Activated B cell treated with CpG ODN at 0.5 μM for 24 hours (primary cell): ENCODE measurements around the gene AP3B1. TPM values are rescaled to one million over a fixed set of nuclear protein-coding genes. Genes with fewer than 3 reads are reported as not detected.

Experiments
- ATAC-seq: fragments of 200-7000 bp; cut with Tn5 transposase; one replicate; pipeline ENCODE4 v1.10.0; 2021; ENCODE audit warnings: low read depth, mild to moderate bottlenecking, moderate library complexity
- CTCF ChIA-PET: fragments of 350-600 bp; sonication (Branson Sonifier 250); formaldehyde crosslinking; loops from one replicate; lab custom pipeline; 2021; ENCODE audit warnings: antibody characterized with exemption; lab: Charles Lee
- POLR2A ChIA-PET: fragments of 350-600 bp; sonication (Branson Sonifier 250); formaldehyde crosslinking; loops from one replicate; lab custom pipeline; 2021; ENCODE audit warnings: antibody characterized with exemption; lab: Charles Lee
- DNase-seq: peaks from one replicate; pipeline ENCODE4 v3.0.0; 2022
- H3K27ac Mint-ChIP-seq: one replicate; pipeline ENCODE4 v1.8.0; 2020; ENCODE audit warnings: mixed read lengths
- H3K27me3 Mint-ChIP-seq: one replicate; pipeline ENCODE4 v1.8.0; 2021; ENCODE audit warnings: mixed read lengths
- H3K36me3 Mint-ChIP-seq: one replicate; pipeline ENCODE4 v1.8.0; 2021; ENCODE audit warnings: low read depth, mixed read lengths
- H3K4me1 Mint-ChIP-seq: one replicate; pipeline ENCODE4 v1.8.0; 2021; ENCODE audit warnings: mixed read lengths
- H3K4me3 Mint-ChIP-seq: one replicate; pipeline ENCODE4 v1.8.0; 2020; ENCODE audit warnings: mild to moderate bottlenecking, mixed read lengths
- H3K9me3 Mint-ChIP-seq: one replicate; pipeline ENCODE4 v1.8.0; 2020; ENCODE audit warnings: mixed read lengths
- CTCF ChIP-seq: fragments of 200-600 bp; IDR thresholded peaks from one replicate; pipeline ENCODE4 v1.8.0; 2022; ENCODE audit warnings: antibody characterized with exemption, mild to moderate bottlenecking
- intact Hi-C: fragments of 100-400 bp; cut with micrococcal nuclease; formaldehyde crosslinking; loops from one replicate; pipeline ENCODE4 v1.15.1; 2024
- total RNA-seq: library from RNA; stranded (reverse); gene quantifications from 2 replicates; pipeline ENCODE4 v1.2.3, GENCODE V29; 2022

The AP3B1 gene
- total RNA-seq, 1 donor from 2014 or later, result 52.9 TPM

DNA sequence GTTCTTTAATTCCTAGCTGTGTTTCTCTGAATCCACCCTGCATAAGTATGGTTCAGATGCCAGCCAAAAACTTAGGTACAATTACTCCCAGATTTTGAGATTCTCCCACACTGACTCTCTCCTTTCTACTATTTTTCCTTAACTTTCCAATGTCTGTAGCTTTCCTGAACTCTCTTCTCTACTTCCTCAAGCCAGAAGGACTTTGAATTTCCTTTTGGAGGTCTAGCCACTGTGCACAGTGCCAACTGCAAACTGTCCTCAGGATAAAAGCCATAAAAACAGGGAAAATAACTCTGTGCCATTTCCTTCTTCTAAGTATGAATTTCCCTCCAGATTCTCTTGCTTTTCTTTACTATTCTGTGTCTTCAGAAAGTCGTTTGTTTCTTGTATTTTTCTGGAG, 157.2 kb downstream of the AP3B1 start:
- no peak for DNase-seq
- H3K27me3 Mint-ChIP-seq, result no peaks in the 10 kb centered on the region
- TF ChIP-seq CTCF, result no peak
- no peaks in the 10 kb centered on the region for H3K9me3 Mint-ChIP-seq
- H3K27ac Mint-ChIP-seq, result no peak overlapping the region
- ChIA-PET CTCF (no interaction called here), POLR2A (no interaction called here)
- intact Hi-C loops, result no loop called here
- H3K4me3 Mint-ChIP-seq, result no peak overlapping the region
- ATAC-seq, result no peak
- H3K36me3 Mint-ChIP-seq, result peaks cover 51% of the 10 kb centered on the region
- H3K4me1 Mint-ChIP-seq, result no peaks in the 10 kb centered on the region

DNA sequence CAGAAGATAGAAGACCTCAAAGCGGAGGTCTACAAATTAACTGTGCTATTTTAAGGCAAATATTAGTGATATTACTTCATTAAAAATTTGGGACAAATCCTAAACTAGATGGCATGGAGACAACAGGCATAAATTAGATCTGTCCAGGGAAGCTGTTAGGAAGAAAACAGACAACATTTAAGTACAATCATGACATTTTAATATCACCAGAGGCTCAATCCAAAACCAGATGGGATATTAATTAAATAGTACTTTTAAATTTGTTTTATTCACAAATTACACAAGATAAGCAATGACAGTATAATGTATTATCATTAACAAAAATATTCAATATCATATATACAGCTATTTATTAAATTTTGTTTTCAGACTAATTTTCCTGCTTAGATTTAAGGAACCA, 161.1 kb downstream of the AP3B1 start:
- no peak overlapping the region for H3K4me3 Mint-ChIP-seq
- intact Hi-C loops, result no loop called here
- POLR2A ChIA-PET, result no interaction called here
- H3K27me3 Mint-ChIP-seq, result no peaks in the 10 kb centered on the region
- no peaks in the 10 kb centered on the region for H3K4me1 Mint-ChIP-seq
- ATAC-seq (no peak), DNase-seq (no peak)
- peaks cover 27% of the 10 kb centered on the region for H3K36me3 Mint-ChIP-seq
- H3K9me3 Mint-ChIP-seq, result no peaks in the 10 kb centered on the region
- no peak for TF ChIP-seq CTCF
- CTCF ChIA-PET, result no interaction called here
- H3K27ac Mint-ChIP-seq, result no peak overlapping the region

- Mint-ChIP-seq H3K4me1 (no peaks in the 10 kb centered on the region), H3K9me3 (no peaks in the 10 kb centered on the region), H3K27ac (no peak overlapping the region), H3K27me3 (no peaks in the 10 kb centered on the region), H3K4me3 (no peak overlapping the region), H3K36me3 (peaks cover 30% of the 10 kb centered on the region)
- POLR2A ChIA-PET, result no interaction called here
- intact Hi-C loops, result no loop called here
- ATAC-seq, result no peak
- DNase-seq, result no peak
- CTCF ChIA-PET, result no interaction called here
- no peak for TF ChIP-seq CTCF
Measured at GRCh38 chr5:78132507-78132906, 162.0 kb downstream of the AP3B1 start.

GRCh38 chr5:78129597-78129996, 164.9 kb downstream of the AP3B1 start:
- no peak overlapping the region for H3K4me3 Mint-ChIP-seq
- H3K36me3 Mint-ChIP-seq, result peaks cover 30% of the 10 kb centered on the region
- no peaks in the 10 kb centered on the region for H3K27me3 Mint-ChIP-seq
- H3K4me1 Mint-ChIP-seq, result no peaks in the 10 kb centered on the region
- no peak for DNase-seq
- ChIA-PET POLR2A (no interaction called here), CTCF (interaction anchor here (0.6 kb wide), 1 partner anchor 146 kb away, joined by 3 read pairs; no protein-coding TSS in a partner anchor)
- H3K9me3 Mint-ChIP-seq, result no peaks in the 10 kb centered on the region
- TF ChIP-seq CTCF, result no peak
- intact Hi-C loops, result no loop called here
- no peak for ATAC-seq
- no peak overlapping the region for H3K27ac Mint-ChIP-seq

DNA sequence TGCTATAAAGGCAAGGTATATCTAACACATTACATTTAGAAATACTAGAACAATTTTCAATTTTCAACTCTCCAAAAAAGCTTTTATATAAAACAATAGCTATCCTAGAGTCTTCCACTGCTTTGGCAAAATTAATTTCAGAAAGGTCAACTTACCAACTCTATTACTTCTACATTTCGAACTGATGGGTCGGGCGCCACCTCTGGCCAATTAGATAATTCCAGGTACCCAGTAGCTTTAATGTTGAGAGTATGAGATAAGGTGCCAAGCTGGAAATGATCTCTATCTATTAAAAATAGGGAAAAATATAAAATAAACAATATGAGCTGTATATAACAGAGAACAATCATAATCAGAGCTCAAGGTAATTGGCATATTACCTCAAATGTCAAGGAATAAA, 166.6 kb downstream of the AP3B1 start:
- Mint-ChIP-seq H3K4me1 (no peaks in the 10 kb centered on the region), H3K27ac (no peak overlapping the region), H3K4me3 (no peak overlapping the region), H3K27me3 (no peaks in the 10 kb centered on the region), H3K9me3 (no peaks in the 10 kb centered on the region), H3K36me3 (peaks cover 35% of the 10 kb centered on the region)
- no peak for TF ChIP-seq CTCF
- ChIA-PET POLR2A (interaction anchor here (0.6 kb wide), 1 partner anchor 94 kb away, joined by 4 read pairs; no protein-coding TSS in a partner anchor), CTCF (interaction anchor here (0.7 to 1.9 kb wide), 9 partner anchors 10 to 142 kb away, joined by 3 to 6 read pairs (median 3); no protein-coding TSS in a partner anchor)
- no peak for ATAC-seq
- DNase-seq, result no peak
- intact Hi-C loops, result no loop called here
